CD4-positive, alpha-beta T cell treated with Interleukin-10 for 1 hour (primary cell): ENCODE data around the gene MYO19.
A peak's percentile ranks its signal among the peaks of the same experiment; 100 is the strongest.

Source experiments
- DNase-seq: peaks from one replicate; pipeline ENCODE4 v3.0.0-alpha.2; 2020

MYO19 gene

GRCh38 chr17:36534840-36535668 is at the start of gene MYO19, which contains the start of gene PIGW:
Gene MYO19 (minus strand): TSS chr17:36534868. CDS start chr17:36532538, 2,330 bp downstream.
Gene PIGW (plus strand): TSS chr17:36534987. CDS start chr17:36537102, 2,115 bp downstream.
- DNase-seq = peak; percentile 87

DNA sequence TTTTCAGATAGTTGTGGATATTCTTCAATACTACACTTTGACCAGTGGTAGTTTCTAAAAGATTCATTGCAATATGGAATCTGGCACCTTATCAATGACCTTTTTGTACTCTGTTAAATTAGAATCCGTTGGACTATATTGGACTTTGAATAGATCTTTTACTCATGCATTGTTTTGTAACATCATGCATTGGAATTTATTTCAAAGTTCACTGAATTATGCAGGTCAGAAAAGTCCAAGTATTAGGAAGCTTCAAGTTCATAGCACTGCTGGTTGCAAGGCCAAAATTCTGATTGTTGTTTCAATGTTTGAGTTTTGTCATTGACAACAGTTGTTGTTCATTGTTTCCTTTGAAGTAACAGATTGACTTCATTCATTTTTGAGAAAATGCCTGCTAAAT is 49.1 kb upstream of the MYO19 start:
- no peak for DNase-seq

DNA sequence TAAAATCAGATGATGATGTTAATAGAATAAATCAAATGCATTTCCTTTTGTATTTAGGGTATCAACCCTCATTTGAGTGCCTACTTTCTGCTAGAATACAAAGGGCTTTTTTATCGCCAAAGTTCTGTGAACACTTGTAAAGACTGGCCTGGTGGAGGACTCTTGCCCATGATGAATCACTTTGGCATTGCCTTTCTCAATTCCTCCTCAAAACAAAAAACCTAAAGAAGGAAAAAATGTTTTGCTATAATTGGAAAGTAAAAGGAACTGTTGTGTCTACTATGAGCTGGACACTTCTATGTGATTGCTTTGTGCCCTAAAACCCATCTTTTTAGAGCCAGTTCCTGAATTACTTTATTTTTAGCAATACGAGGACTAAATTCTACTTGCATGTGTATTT is 44.0 kb upstream of the MYO19 start:
- DNase-seq = no peak

- DNase-seq = no peak
Observed at GRCh38 chr17:36576793-36577192, 42.1 kb upstream of the MYO19 start.

GRCh38 chr17:36575028-36575427 is 40.4 kb upstream of the MYO19 start:
- no peak for DNase-seq

GRCh38 chr17:36566081-36566480 is 31.4 kb upstream of the MYO19 start:
- no peak for DNase-seq

- DNase-seq = no peak
Observed at GRCh38 chr17:36553459-36553858, 18.8 kb upstream of the MYO19 start.

- DNase-seq = peak; percentile 41
Observed at GRCh38 chr17:36550491-36551417, 16.1 kb upstream of the MYO19 start.

DNA sequence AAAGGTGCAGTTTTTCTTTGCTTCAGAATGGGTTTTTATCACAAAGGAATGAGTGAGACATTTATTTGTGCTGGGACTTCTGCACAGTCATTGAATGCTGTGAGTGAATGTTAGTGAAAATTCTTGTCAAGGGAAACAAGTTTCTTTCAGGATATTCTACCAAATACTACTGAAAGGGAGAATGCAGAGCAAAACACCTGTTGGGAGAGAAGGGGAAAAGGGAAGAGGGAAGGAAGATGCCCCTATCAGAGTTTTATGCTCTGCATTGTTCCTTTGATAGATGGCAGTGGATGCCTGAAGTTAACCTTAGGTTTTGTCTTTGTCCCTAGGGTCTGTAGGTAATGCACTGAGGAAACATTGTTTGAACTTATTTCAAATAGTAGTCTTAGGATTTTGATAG is 13.1 kb upstream of the MYO19 start:
- DNase-seq = no peak

DNA sequence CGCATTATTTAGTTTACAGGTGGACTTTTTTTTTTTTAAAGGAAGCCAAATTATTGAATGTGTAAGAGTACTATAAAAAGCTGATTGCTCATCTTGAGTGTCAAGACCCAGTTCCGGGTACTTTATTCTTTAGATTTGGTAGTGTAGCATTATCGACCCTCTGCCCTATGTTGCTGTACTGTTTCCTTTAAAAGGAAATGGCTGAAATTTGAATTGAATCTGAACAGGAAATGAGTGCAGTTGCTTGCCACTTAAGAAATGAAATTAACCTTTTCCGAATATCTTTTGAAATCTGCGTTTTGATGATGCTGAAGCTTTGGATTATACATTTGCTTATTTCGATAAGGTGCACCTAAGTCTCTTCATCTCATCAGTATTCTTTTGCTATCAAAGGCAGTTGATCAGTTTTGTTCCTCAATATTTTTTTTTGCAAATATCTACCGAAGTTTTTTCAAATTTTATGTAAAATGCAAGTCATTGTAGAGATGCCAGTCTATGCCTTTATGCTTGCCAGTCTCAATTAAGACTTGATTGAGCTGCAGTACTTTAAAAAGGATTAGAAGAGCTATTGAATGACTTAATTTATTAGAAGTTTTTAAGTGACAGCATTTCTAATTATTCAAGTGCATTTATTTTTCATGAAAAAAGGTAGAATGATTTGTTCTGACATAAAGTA is 11.9 kb upstream of the MYO19 start:
- DNase-seq = peak; percentile 17

DNA sequence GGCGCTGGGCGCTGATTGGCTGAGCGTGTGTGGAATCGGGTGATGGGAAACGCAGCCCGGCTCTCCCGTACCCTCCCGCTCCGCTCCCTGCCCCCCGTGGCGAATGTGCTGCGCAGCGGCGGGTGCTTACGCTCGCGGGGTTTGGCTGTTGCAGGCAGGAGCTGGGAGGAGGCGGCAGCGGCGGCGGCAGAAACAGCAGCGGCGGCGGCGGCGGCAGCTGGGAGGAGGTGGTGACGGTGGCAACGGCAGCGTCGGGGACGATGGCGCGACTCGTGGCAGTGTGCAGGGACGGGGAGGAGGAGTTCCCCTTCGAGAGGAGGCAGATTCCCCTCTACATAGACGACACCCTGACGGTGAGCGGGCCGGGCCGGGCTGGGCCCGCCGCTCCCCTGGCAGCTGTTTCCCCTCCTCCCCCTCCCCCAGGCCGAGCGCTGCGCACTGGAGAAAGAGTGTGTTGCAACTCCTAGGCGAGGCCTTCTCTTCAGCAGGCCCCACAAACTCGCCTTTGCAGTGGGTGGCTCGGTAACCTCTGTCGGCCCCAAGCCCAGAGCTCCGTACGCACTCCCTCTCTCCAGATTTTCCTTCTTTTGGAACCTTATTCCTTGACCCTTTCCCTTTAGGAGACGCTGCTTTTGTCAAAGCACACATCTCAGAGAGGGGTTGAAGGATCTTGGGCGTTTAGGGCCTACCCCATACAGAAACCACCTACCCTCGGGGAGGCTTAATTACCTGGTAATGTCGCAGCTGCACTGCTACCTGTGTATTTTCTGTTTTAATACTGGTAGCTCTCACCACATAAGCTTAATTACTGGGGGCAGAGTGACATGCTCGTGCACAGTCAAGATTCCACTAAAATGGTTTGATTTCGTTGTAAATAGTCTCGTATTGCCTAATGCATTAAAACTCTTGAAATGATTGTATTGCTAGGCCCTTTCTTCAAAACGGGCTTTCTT is 11.1 kb upstream of the MYO19 start:
- peak; percentile 97 for DNase-seq

- no peak for DNase-seq
Observed at GRCh38 chr17:36545077-36545464, 10.4 kb upstream of the MYO19 start.

DNA sequence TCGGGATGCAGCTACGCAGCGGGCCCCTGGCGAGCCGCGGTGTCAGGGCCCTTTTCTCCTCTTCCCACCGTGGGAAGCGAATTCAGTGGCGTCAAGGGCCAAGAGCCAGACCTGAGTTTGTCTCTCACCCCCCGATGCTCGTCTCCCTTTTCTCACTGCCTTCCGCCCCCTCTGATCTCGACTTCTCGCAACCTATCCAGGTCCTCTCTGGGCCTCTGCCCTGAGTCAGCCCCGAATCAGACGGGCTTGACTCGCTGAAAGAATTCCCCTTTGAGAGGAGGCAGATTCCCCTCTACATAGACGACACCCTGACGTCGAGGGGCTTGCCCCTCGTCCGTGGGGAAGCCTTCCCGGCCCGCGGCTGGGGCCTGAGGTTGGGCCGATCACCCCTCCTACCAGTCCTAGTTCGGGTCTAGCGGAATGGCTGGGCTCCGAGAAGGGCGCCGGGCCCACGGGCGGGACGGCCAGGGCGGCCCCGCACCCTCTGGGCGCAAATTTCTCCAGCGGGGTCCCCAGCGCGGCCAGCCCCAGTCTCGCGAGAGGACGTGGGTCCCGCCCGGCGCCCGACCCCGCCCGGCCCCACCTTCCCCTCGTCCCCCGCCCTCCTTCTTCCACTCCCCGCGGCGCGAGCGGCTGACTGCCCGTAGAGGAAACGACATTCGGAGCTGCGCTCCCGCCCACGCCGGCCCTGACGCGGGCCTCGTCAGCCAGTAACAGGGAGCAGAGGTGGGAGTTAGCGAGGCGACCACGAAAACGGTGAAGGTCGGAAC is 9.8 kb upstream of the MYO19 start, which contains the start of gene GGNBP2:
GGNBP2 (plus strand) TSS at position 613 of the 770 bp plus-strand sequence. CDS start 806 bp downstream, outside the sequence.
- peak; percentile 92 for DNase-seq

DNA sequence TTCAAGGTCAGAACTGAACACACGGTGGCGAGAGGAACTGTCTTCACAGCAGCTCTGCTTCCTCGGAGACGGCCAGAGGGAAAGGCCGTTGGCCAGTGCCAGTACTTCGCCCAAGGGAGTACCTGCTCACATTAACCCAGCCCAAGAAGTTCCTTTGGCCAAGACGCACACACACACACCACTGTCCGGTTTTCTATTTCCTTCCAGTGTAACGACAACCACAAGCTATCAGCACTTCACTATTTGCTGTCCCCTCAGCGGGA is 9.3 kb upstream of the MYO19 start:
- DNase-seq = peak; percentile 41

GRCh38 chr17:36542755-36543154 is 8.1 kb upstream of the MYO19 start:
- DNase-seq = no peak

DNA sequence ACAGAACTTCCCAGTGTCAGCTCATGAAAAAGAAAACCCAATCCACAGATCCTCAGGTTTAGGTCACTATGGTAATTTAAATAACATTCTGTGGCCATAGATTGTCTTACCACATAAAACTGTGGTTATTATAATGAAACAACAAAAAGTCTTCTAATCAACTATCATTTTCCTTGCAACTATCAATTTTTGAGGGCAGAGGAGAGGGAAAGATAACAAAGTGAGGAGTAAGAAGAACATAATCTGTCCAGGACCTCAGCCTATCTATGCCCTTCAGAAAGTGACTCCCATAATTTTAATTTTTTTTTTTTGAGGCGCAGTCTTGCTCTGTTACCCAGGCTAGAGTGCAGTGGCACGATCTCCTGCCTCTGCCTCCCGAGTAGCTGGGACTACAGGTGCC is 6.0 kb upstream of the MYO19 start:
- DNase-seq = no peak

- DNase-seq = no peak
Observed at GRCh38 chr17:36535669-36536081, 1.0 kb upstream of the MYO19 start.

GRCh38 chr17:36533935-36534839 is 481 bp downstream of the MYO19 start:
- peak; percentile 61 for DNase-seq

GRCh38 chr17:36532435-36532975 is 2.2 kb downstream of the MYO19 start:
- DNase-seq = no peak

DNA sequence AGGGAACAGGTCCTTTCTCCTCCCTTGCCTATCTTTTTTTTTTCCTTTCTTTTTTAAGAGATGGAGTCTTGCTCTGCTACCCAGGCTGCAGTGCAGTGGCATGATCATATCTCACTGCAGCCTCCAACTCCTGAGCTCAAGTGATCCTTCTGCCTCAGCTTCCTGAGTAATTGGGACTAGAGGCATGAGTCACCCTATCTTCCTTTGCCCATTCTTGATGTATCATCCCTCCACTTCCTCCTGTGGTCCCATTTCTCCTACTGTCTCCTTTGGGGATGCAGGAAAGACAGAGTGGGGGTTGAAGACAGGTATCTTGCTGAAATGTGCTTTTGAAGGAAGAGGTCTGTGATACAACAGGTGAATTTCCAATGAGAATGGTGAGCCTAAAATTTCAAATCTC is 5.5 kb downstream of the MYO19 start:
- DNase-seq = no peak
